Osteoblast (primary cell): ENCODE measurements around the gene MCF2L. TPM values are rescaled to one million over a fixed set of nuclear protein-coding genes. Genes with fewer than 3 reads are reported as not detected.

Experiments
- DNase-seq: peaks from one replicate; pipeline ENCODE4 v3.0.0; 2011; ENCODE audit warnings: low spot score, mixed read lengths; ENCODE audit not compliant: insufficient read length; ENCODE audit errors: missing footprints
- H2AFZ ChIP-seq: 2 replicates; pipeline ENCODE4 v1.6.0; 2011; ENCODE audit warnings: mild to moderate bottlenecking, low read length
- H3K27ac ChIP-seq: 2 replicates; pipeline ENCODE4 v1.5.1; 2011; ENCODE audit warnings: mild to moderate bottlenecking, low read depth, low read length, moderate library complexity
- H3K27me3 ChIP-seq: 2 replicates; pipeline ENCODE4 v1.6.0; 2012; ENCODE audit warnings: mild to moderate bottlenecking, control low read depth, inconsistent platforms, low read length, moderate library complexity; ENCODE audit not compliant: insufficient read depth
- H3K36me3 ChIP-seq: 2 replicates; pipeline ENCODE4 v1.5.1; 2011; ENCODE audit warnings: mild to moderate bottlenecking, low read length, control low read depth, moderate library complexity; ENCODE audit not compliant: insufficient read depth
- H3K4me1 ChIP-seq: 2 replicates; pipeline ENCODE4 v1.5.1; 2011; ENCODE audit warnings: mild to moderate bottlenecking, low read length, control low read depth, moderate library complexity; ENCODE audit not compliant: insufficient read depth
- H3K4me2 ChIP-seq: 2 replicates; pipeline ENCODE4 v1.6.0; 2011; ENCODE audit warnings: mild to moderate bottlenecking, low read length; ENCODE audit not compliant: insufficient read depth
- H3K4me3 ChIP-seq: fragments of 200-600 bp; sonication (generic); 3 replicates; pipeline ENCODE4 v1.5.1; 2012; ENCODE audit warnings: mild to moderate bottlenecking, low read length, inconsistent platforms; ENCODE audit not compliant: insufficient read depth
- H3K79me2 ChIP-seq: 2 replicates; pipeline ENCODE4 v1.6.0; 2012; ENCODE audit warnings: mild to moderate bottlenecking, low read length, control low read depth, inconsistent platforms; ENCODE audit not compliant: insufficient read depth
- H3K9me3 ChIP-seq: 2 replicates; pipeline ENCODE4 v1.5.1; 2011; ENCODE audit warnings: low read depth, low read length, control low read depth
- H4K20me1 ChIP-seq: 2 replicates; pipeline ENCODE4 v1.6.0; 2012; ENCODE audit warnings: mild to moderate bottlenecking, low read length, control low read depth; ENCODE audit not compliant: insufficient read depth
- CTCF ChIP-seq: IDR thresholded peaks from 2 replicates; pipeline ENCODE4 v1.5.1; 2011; ENCODE audit warnings: mild to moderate bottlenecking, low read depth, low read length, moderate library complexity; ENCODE audit errors: extremely low read depth
- total RNA-seq: library from RNA; depleted of rRNA; stranded (reverse); fragments of >200 nt; gene quantifications from 2 replicates; pipeline ENCODE4 v1.2.3, GENCODE V29; 2012

MCF2L gene
- total RNA-seq, 1 donor, result 6.5 TPM

GRCh38 chr13:113040031-113040430 is 71.0 kb downstream of the MCF2L start:
- Histone ChIP-seq H3K36me3 (no peaks in the 10 kb centered on the region), H4K20me1 (no peaks in the 10 kb centered on the region), H2AFZ (no peak overlapping the region), H3K4me1 (peaks cover 5% of the 10 kb centered on the region), H3K79me2 (no peaks in the 10 kb centered on the region), H3K4me3 (no peak overlapping the region), H3K9me3 (no peaks in the 10 kb centered on the region), H3K4me2 (no peak overlapping the region), H3K27me3 (peaks cover 27% of the 10 kb centered on the region), H3K27ac (no peak overlapping the region)
- no peak for TF ChIP-seq CTCF
- no peak for DNase-seq

- no peak for DNase-seq
- Histone ChIP-seq H3K9me3 (no peaks in the 10 kb centered on the region), H3K27ac (no peak overlapping the region), H3K79me2 (no peaks in the 10 kb centered on the region), H3K27me3 (peaks cover 27% of the 10 kb centered on the region), H3K36me3 (no peaks in the 10 kb centered on the region), H3K4me2 (no peak overlapping the region), H2AFZ (peak overlapping the region; percentile 65), H4K20me1 (no peaks in the 10 kb centered on the region), H3K4me1 (no peaks in the 10 kb centered on the region), H3K4me3 (no peak overlapping the region)
- no peak for TF ChIP-seq CTCF
These were observed 71.7 kb downstream of the MCF2L start for GRCh38 chr13:113040597-113041292.

GRCh38 chr13:113041293-113041690 is 72.3 kb downstream of the MCF2L start:
- H3K4me1 ChIP-seq, result no peaks in the 10 kb centered on the region
- peaks cover 27% of the 10 kb centered on the region for H3K27me3 ChIP-seq
- no peak for TF ChIP-seq CTCF
- no peaks in the 10 kb centered on the region for H3K9me3 ChIP-seq
- H3K4me2 ChIP-seq, result no peak overlapping the region
- no peak overlapping the region for H3K4me3 ChIP-seq
- no peaks in the 10 kb centered on the region for H4K20me1 ChIP-seq
- H2AFZ ChIP-seq, result peak overlapping the region; percentile 65
- DNase-seq, result no peak
- no peak overlapping the region for H3K27ac ChIP-seq
- no peaks in the 10 kb centered on the region for H3K36me3 ChIP-seq
- no peaks in the 10 kb centered on the region for H3K79me2 ChIP-seq

- Histone ChIP-seq H2AFZ (no peak overlapping the region), H4K20me1 (no peaks in the 10 kb centered on the region), H3K27me3 (peaks cover 27% of the 10 kb centered on the region), H3K36me3 (no peaks in the 10 kb centered on the region), H3K4me2 (no peak overlapping the region), H3K4me1 (no peaks in the 10 kb centered on the region), H3K79me2 (no peaks in the 10 kb centered on the region), H3K9me3 (no peaks in the 10 kb centered on the region), H3K4me3 (no peak overlapping the region), H3K27ac (no peak overlapping the region)
- DNase-seq, result no peak
- TF ChIP-seq CTCF, result no peak
These were observed 72.9 kb downstream of the MCF2L start for GRCh38 chr13:113041896-113042295.
